Epidermal melanocyte (primary cell): Measurements from ENCODE around the gene FGR.

Source experiments
- DNase-seq: peaks from one replicate; pipeline ENCODE4 v3.0.0; 2011; ENCODE audit warnings: low spot score; ENCODE audit not compliant: insufficient read length

Gene FGR

GRCh38 chr1:27617420-27617819 is 17.6 kb downstream of the FGR start:
- no peak for DNase-seq

DNA sequence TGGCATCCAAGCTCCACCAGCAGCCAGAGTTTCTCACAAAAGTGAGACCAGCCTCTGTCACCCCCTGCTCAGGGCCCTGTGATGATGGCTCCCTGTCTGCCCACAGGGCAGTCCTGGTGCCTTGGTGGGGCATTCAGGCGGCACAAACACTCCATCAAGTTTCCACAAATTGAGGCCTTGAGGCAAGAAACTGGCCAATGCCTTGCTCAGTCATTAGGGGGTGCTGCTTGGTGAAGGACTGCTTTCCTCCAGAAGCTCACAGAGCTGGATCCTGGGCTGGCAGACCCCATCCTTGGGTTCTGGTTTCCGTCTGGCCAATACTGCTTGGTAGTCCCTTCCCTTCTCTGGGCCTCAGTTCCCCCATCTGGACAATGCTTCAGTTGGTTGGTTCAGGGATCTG is 18.5 kb downstream of the FGR start:
- no peak for DNase-seq

DNA sequence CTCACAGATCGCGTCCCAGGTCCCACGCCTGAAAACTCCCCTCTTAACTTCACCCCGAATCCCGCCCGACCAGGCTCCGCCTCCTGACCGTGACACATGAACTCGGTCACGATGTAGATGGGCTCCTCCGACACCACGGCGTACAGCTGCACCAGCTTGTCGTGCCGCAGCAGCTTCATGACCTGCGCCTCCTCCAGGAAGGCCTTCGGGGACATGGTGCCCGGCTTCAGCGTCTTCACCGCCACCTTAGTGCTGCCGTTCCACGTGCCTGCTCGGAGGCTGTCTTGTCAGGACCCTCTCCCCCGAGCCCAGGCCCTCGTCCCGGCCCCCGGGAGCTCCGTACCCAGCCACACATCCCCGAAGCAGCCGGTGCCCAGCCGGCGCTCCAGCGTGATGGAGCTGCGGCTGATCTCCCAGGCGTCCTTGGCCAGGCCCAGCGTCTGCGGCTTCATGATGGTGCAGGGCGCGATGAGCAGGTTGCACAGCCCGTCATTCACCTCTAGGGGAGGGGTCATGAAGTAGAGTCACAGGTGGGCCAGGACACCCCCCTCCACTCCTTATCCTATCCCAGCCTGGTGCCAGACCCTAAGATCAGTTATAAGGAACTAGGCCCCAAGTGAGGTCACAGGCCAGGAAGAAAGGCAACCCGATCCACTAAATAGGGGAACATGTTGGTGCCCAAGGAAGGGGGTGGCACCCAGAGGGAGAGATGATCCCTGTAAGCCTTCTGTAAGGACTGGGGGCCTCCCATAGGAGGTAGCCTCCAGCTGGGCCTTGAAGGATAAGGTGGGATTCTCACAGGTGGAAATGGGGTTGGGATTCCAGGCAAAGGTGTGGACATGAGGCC is 19.4 kb downstream of the FGR start:
- DNase-seq = no peak

- DNase-seq = no peak
Observed at GRCh38 chr1:27614625-27615344, 20.2 kb downstream of the FGR start.

DNA sequence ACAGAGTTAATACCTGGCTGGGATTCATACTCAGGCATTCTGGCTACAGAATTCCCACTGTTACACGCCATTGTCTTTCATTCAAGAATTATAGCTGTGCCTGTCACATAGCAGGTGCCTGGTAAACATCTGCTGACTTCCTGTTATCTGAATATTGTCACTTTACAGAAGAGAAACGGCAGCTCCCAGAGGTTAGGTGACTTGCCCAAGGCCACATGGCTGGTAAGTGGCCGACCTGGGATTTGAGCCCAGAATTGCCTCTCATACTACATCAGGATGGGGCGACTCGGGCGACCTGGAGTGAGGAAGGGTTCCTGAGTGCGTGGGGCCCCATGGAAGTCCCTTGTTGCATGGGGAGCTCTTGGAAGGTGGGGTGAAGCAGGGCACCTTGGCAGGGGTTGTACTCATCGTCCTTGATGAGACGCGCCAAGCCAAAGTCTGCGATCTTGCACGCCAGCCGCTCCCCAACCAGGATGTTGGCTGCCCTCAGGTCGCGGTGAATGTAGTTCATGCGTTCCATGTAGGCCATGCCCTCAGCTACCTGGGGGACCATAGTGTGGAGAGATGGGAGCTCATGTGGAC is 20.9 kb downstream of the FGR start:
- DNase-seq = no peak

GRCh38 chr1:27612718-27613117 is 22.3 kb downstream of the FGR start:
- DNase-seq = no peak

DNA sequence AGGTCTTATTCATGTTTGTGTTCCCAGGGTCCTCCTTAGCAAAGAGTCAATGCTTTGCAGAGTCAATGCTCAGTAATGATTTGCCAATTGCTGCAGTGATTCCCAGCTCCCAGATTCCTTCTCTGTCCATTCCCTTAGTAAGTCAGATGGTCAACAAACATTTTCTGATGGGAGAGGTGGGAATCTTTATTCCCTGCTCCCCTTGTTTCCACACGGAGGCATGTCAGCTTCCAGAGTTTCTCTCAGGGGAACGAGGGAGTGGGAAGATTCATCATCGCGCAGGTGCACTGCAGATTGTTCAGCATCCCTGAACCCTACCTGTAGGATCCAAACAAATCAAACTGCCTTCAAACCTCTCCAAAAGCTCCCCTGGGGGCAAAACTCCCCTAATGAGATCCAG is 23.5 kb downstream of the FGR start:
- no peak for DNase-seq

GRCh38 chr1:27609618-27610240 is 25.3 kb downstream of the FGR start:
- no peak for DNase-seq

- no peak for DNase-seq
Observed at GRCh38 chr1:27609210-27609555, 25.8 kb downstream of the FGR start.

DNA sequence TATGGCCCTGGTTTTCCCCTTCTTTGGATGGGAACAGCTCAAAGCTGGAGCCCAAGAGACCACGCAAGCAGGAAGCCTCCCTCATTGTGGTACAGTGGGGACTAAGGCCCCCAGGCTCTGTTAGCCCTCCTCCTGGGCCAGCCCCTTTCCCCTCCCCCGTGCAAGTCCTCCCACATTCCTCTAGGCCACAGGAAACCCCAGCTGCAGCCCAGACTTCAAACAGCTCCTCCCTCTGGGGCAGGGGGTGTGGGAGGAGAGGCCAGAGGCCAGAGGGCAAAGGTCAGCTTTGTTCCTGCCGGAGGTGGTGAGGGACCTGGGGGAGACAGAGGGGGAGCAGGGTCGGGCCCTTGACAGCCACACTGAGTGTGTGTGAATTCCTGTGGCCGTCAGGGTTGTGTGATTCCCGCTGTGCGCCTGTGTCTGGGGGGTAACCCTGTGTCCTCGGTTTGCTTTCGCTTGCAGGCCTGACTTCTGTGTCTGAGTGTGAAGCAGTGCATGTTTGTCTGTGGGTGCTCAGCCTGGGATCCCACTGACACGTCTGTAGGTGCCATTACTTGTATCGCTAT is 27.7 kb downstream of the FGR start:
- no peak for DNase-seq

DNA sequence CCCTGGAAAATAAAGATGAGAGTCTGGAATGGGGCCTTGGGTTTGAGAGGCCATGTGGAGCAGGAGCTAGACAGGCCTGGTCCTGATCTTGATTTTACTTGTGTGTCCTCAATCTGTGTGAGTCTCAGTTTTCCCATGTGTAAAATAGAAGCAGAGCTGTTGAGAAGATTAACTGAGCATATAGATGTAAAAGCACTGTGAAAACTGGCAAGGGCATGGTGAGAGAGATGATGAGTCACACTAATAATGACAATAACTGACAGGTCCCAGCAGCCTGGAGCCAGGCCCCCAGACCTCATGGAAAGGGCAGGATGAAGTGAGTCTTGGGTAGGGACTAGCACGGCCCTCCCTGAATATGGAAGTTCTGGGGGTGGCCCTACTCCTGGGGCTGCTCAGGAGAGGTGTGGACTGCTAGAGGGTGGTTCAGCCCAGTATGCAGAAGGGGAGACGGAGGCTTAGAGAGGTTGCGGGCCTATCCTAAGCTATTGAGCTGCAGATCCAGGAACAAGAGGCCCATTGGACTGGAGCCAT is 28.2 kb downstream of the FGR start:
- DNase-seq = no peak

DNA sequence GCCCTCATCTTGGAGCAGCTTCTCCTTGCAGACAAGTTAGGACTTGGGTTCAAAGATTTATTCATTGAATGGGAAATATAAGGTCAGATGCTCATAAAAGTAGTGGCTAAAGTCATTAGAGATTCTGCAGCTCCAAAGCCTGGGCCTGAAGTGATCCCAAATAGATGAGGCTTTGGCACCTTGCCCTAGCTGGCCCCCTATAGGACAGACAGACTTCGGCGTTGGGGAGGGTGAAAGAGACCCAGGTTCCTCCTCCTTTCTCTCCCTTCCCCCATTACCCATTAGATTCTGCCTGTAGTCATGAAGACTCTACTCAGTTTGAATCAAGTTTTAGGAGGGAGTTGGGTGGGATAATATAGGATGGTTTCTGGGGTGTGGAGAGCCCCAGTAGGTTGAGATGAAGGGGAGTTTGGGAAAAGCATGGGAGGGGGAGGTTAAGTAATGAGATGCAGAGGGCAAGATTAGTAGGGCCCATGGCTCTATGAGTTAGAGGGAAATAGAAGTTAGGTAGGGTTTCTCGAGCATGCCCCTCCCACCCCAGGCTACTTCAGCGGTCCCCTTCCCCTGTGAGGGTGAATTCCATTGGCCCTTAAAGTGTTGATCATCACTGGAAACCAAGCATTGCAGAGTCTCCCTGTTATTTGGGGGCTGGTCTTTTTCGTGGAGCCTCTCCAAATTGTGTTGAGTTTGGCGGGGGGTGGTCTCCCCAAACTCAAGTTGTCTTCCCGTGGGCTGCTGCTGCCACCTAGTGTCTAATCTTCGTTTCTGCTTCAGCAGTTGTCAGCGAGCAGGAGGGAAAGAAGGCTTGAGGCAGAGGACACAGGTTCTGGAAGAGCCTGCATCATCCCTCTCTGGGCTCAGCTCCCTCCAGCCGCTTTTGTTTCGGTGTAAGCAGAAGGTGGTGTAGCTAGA is 28.9 kb downstream of the FGR start:
- no peak for DNase-seq

- no peak for DNase-seq
Observed at GRCh38 chr1:27605300-27605766, 29.7 kb downstream of the FGR start.

DNA sequence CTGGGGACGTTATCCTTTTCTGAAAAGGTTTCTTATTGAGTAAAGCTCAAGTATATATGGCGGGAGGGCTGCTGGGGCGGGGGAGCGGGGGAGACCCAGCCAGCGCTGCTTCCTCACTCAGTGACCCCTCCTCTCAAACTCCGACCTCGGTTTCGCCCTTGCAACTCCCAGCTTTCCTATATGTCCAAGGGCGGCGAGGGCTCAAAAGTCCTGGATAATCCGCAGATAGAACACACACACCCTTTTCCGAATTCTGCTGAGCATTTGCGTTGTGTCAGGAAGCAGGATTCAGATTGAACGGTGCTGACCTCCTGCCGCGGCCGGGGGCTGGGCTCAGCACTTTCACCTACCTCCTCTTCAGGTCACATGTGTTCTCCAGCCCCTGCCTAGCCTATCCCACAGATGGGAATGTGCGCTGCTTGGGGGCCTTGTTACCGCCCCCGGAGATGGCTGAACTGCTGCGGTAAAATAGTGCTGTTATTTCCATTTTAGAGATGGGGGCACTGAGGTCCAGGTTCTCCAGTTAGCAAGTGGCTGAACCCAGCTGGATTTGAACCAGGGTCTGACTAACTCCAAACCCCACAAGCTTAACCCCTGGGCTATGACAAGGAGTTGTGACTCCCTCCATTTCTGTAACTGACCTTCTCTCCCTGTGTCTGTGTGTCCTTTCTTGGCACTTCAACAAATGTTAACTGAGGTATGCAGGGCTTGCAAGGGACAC is 30.2 kb downstream of the FGR start:
- no peak for DNase-seq

- DNase-seq = peak; percentile 84
Observed at GRCh38 chr1:27603681-27604578, 31.1 kb downstream of the FGR start, which contains the start of gene AHDC1. Gene AHDC1, minus strand, starts transcription at chr1:27604144. Its CDS starts 52,029 bp downstream, at chr1:27552115.

- no peak for DNase-seq
Observed at GRCh38 chr1:27603309-27603680, 31.7 kb downstream of the FGR start.

- DNase-seq = peak; percentile 70
Observed at GRCh38 chr1:27602462-27603308, 32.3 kb downstream of the FGR start.
